Tibial artery (tissue), 4 donors: ENCODE measurements around the gene RLF.

Source experiments
- DNase-seq, 2 donors: peaks; one replicate each; pipeline ENCODE4 v3.0.0-alpha.2; 2019
- H3K27ac ChIP-seq, 2 donors: fragments of 200-600 bp; sonication (generic) in 1 of 2; 1 replicate in 1 of 2; 2 replicates in 1 of 2; pipeline ENCODE4 v1.5.1; 2018 to 2019; ENCODE audit warnings: mild to moderate bottlenecking in 1 of 2
- H3K27me3 ChIP-seq, 2 donors: fragments of 200-600 bp; sonication (generic) in 1 of 2; one replicate each; pipeline versions ENCODE4 v1.5.1 to v1.6.0; 2016 to 2019
- H3K36me3 ChIP-seq, 3 donors: fragments of 200-600 bp; sonication (generic) in 2 of 3; one replicate each; pipeline ENCODE4 v1.5.1; 2016 to 2019; ENCODE audit warnings: mild to moderate bottlenecking in 2 of 3
- H3K4me1 ChIP-seq, 4 donors: fragments of 200-600 bp; sonication (generic) in 2 of 4; 1 replicate in 3 of 4; 2 replicates in 1 of 4; pipeline ENCODE4 v1.5.1; 2016 to 2019
- H3K4me3 ChIP-seq, 2 donors: fragments of 200-600 bp; sonication (generic) in 1 of 2; 1 replicate in 1 of 2; 2 replicates in 1 of 2; pipeline ENCODE4 v1.5.1; 2018 to 2019; ENCODE audit warnings: mild to moderate bottlenecking in 2 of 2
- H3K9me3 ChIP-seq, 3 donors: fragments of 200-600 bp; sonication (generic) in 1 of 3; one replicate each; pipeline ENCODE4 v1.5.1; 2016 to 2019
- intact Hi-C: fragments of 100-400 bp; cut with DNase I; formaldehyde crosslinking; loops from one replicate; pipeline ENCODE4 v1.15.0; 2023; ENCODE audit warnings: low total_unique reads
- TF ChIP-seq, protein P1 (sequence below), 2 experiments: fragments of 200-600 bp in 1 of 2; fragments of 450-650 bp in 1 of 2; IDR thresholded peaks; one replicate each; pipeline ENCODE4 v1.5.1; 2017 to 2019; ENCODE audit warnings: antibody characterized with exemption in 2 of 2, mild to moderate bottlenecking in 1 of 2, moderate library complexity in 1 of 2

The RLF gene

DNA sequence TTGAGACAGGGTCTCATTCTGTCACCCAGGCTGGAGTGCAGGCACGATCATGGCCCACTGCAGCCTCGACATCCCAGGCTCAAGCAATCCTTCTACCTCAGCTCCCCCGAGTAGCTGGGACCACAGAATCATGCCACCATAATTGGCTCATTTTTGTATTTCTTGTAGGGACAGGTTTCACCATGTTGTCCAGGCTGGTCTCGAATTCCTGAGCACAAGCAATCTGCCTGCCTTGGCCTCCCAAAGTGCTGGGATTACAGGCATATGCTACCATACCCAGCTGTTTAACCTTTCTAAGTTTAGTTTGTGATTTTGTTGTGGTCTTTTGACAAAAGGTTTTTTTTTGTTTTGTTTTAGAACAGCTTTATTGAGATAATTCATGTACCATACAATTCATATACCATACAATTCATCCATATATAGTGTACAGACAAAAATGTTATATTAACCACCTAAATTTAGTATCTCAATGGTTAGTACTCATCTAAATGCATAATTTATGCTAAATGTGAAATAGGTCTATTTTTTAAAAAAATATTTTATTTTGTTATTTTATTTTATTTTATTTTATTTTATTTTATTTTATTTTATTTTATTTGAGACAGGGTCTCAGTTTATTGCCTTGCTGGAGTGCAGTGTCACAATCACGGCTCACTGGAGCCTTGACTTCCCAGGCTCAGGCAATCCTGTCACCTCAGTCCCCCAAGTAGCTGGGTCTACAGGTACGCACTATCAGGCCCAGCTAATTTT, 105.8 kb downstream of the RLF start:
- H3K9me3 ChIP-seq = no peaks in the 10 kb centered on the region
- intact Hi-C loops = no loop called here
- peaks cover 37 to 42% (median 38%) of the 10 kb centered on the region in 3 donors for H3K36me3 ChIP-seq
- peaks cover 3 to 64% (median 30%) of the 10 kb centered on the region in 4 donors for H3K4me1 ChIP-seq
- H3K4me3 ChIP-seq = no peak overlapping the region
- no peak for DNase-seq
- H3K27ac ChIP-seq = peak overlapping the region; percentile 72 to 77
- TF ChIP-seq, protein P1, sequence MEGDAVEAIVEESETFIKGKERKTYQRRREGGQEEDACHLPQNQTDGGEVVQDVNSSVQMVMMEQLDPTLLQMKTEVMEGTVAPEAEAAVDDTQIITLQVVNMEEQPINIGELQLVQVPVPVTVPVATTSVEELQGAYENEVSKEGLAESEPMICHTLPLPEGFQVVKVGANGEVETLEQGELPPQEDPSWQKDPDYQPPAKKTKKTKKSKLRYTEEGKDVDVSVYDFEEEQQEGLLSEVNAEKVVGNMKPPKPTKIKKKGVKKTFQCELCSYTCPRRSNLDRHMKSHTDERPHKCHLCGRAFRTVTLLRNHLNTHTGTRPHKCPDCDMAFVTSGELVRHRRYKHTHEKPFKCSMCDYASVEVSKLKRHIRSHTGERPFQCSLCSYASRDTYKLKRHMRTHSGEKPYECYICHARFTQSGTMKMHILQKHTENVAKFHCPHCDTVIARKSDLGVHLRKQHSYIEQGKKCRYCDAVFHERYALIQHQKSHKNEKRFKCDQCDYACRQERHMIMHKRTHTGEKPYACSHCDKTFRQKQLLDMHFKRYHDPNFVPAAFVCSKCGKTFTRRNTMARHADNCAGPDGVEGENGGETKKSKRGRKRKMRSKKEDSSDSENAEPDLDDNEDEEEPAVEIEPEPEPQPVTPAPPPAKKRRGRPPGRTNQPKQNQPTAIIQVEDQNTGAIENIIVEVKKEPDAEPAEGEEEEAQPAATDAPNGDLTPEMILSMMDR (IDR thresholded peaks at IDR 0.05) = no peak
- no peaks in the 10 kb centered on the region for H3K27me3 ChIP-seq

DNA sequence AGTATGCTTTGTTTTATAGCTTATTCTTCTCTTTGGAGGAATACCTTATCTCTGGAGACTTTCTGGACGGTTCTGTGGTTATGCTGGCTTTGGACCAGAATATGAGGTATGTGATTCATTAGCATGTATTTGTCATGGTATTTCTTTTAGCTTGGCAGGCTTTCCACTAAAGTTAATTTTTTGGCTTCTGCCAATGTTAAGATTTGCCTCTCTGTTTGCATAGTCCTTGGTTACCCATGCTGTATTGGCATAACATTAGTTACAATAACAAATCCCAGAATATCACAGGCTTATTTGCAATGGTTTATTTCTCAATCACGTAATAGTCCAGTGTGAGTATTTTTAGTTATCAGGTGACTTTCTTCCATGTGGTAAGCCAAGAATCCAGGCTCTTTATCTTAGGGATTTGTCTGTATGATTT, 106.6 kb downstream of the RLF start:
- H3K9me3 ChIP-seq = no peaks in the 10 kb centered on the region
- H3K36me3 ChIP-seq = peaks cover 37 to 41% (median 40%) of the 10 kb centered on the region in 3 donors
- H3K27ac ChIP-seq = peak overlapping the region; percentile 72 to 77
- intact Hi-C loops = no loop called here
- H3K27me3 ChIP-seq = no peaks in the 10 kb centered on the region
- H3K4me3 ChIP-seq = no peak overlapping the region
- no peak for DNase-seq
- H3K4me1 ChIP-seq = peaks cover 3 to 56% (median 25%) of the 10 kb centered on the region in 4 donors
- TF ChIP-seq, protein P1 (IDR thresholded peaks at IDR 0.05) = peak in 1 of 2 experiments; percentile 13

DNA sequence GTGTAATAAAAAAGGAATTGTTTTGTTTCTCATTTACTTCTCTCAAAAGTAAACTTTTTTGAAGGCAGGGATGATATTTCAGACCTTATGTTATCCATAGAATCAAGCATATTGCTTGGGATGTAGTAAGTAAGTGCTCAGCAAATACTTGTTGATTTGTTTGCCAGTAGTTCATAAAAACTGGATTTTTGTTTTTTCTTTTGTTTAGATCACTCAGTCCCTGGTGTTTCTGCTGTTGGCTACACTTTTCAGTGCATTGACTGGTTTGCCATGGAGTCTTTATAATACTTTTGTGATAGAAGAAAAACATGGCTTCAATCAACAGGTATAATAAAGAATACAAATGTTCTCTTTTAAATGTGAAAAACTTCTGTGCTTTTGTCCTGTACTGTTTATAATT, 107.0 kb downstream of the RLF start:
- Histone ChIP-seq H3K27me3 (no peaks in the 10 kb centered on the region), H3K36me3 (peaks cover 41 to 44% (median 43%) of the 10 kb centered on the region in 3 donors), H3K9me3 (no peaks in the 10 kb centered on the region), H3K4me1 (peaks cover 3 to 51% (median 21%) of the 10 kb centered on the region in 4 donors), H3K4me3 (no peak overlapping the region), H3K27ac (peak overlapping the region; percentile 71 to 77)
- DNase-seq = no peak
- TF ChIP-seq, protein P1 (IDR thresholded peaks at IDR 0.05) = no peak
- intact Hi-C loops = no loop called here

DNA sequence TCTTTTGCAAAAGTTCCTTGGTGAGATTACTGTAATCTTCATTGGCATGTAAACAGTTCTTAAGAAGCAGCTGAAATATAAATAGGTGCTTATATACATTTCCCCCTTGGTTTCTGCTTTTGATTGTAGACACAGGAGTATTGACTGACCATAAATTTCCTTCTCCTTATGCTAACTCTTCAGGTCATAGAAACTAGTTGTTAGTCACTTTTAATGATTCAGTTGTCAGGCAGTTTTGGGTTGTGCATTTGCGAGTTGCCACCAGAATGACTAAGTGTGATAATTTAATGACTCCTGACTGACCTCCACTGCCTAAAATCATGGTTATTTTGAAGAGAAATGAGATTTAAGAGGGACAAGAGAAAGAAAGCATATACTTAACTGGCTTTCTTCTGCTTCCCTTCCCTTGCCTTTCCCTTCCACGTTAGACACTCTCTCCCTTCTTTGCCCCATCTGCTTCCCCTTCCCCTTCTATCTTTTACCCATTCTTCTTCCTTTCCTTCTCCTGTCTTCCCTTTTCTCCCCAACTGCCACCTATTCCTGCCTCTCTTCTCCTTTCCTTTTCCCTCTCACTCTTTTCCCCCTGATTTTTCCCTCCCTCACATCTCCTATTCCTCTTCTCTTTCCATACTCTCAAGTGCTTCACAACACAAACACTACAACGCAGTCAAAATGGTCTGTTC, 109.1 kb downstream of the RLF start:
- Histone ChIP-seq H3K4me1 (peaks cover 3 to 30% (median 13%) of the 10 kb centered on the region in 4 donors), H3K36me3 (peaks cover 41 to 57% (median 52%) of the 10 kb centered on the region in 3 donors), H3K9me3 (no peaks in the 10 kb centered on the region), H3K4me3 (no peak overlapping the region), H3K27me3 (no peaks in the 10 kb centered on the region), H3K27ac (no peak overlapping the region)
- intact Hi-C loops = no loop called here
- DNase-seq = no peak
- TF ChIP-seq, protein P1 (IDR thresholded peaks at IDR 0.05) = no peak

DNA sequence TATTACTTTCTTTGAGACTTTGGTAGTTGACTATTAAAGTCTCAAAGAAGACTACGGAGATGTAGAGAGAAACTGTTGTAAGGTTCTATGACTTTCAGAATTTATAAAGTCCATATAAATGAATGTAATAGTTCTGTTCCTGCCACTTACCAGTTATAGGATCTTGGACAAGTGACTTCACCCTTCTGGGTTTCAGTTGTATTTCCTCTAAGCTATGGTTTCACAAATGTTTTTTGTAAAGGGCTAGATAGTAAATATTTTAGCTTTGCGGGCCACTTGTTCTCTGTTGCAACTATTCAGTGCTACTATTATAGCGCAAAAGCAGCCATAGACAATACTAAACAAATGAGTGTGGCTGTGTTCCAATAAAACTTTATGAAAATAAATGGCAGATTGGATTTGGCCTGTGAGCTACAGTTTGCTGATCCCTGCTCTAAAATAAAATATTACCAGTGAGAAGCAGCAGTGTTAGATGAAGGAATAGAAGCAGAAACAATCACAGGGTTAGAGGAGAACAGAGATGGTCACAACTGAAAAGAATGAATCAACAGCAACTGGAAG, 111.5 kb downstream of the RLF start:
- H3K9me3 ChIP-seq = no peaks in the 10 kb centered on the region
- peaks cover 44 to 74% (median 61%) of the 10 kb centered on the region in 3 donors for H3K36me3 ChIP-seq
- no peak for DNase-seq
- H3K4me3 ChIP-seq = no peak overlapping the region
- peaks cover 3 to 13% (median 7%) of the 10 kb centered on the region in 4 donors for H3K4me1 ChIP-seq
- TF ChIP-seq, protein P1 (IDR thresholded peaks at IDR 0.05) = no peak
- no peaks in the 10 kb centered on the region for H3K27me3 ChIP-seq
- intact Hi-C loops = no loop called here
- no peak overlapping the region for H3K27ac ChIP-seq
